ENCODE measurements around the gene SLC39A7. TPM values are rescaled to one million over a fixed set of nuclear protein-coding genes. Genes with fewer than 3 reads are reported as not detected.

SLC39A7 gene
- total and polyA plus RNA-seq, 2 of the 13 experiments (the other 11 are each of a cell fraction or from before 2014, with no cell fraction given), result 142 to 229 TPM

DNA sequence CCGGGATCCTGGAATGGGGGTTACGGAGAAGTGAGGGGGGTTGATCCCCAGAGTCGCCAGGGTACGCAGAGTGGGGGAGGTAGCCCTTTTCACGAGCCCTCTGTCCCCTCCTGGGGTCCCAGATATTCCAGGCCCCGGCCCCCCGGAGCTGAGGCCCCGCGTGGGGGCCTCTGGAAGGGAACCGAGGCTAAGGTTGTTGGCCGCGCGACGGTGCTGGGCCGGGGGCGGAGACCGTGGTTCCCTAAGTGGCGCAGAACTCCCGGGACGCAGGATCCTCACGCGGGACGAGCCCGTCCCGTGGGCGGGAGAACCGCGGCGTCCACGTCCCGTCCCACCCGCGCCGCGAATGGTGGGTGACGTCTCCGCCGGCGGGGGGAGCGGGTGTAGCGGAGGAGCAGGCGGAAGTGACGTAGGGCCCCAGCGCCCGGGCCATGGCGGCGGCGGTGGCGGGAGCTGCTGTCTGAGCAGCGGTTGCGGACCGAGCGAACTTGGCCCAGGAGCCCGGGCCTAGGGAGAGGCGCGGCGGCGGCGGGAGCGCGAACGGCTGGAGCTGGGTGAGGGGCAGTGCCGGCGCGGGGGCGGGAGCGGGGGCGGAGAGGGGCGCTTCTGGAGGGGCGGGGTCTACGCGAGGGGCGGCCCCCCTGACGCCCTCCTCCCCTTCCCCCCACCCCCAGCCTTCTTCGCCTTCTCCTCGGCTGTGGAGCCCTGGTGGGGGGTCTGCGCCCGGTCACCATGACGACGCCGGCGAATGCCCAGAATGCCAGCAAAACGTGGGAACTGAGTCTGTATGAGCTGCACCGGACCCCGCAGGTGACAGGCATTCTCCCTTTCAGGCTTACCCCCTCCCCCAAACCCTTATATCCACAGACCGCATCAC lies 7.7 kb downstream of the SLC39A7 start, which contains the start of gene RING1 (continued):
- no peak for TF ChIP-seq ZBTB46 (CRISPR knock-in tag; IDR thresholded peaks at IDR 0.05; ENCODE audit: borderline replicate concordance)
- peak; percentile 75; the same call in 1 of the 2 replicates for TF ChIP-seq WIZ (CRISPR knock-in tag; IDR thresholded peaks at IDR 0.05)
- TF ChIP-seq, protein P1, sequence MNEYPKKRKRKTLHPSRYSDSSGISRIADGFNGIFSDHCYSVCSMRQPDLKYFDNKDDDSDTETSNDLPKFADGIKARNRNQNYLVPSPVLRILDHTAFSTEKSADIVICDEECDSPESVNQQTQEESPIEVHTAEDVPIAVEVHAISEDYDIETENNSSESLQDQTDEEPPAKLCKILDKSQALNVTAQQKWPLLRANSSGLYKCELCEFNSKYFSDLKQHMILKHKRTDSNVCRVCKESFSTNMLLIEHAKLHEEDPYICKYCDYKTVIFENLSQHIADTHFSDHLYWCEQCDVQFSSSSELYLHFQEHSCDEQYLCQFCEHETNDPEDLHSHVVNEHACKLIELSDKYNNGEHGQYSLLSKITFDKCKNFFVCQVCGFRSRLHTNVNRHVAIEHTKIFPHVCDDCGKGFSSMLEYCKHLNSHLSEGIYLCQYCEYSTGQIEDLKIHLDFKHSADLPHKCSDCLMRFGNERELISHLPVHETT (CRISPR knock-in tag; conservative IDR thresholded peaks at IDR 0.05), result no peak; the same call in 1 of the 2 replicates
- no peak for TF ChIP-seq AHR (CRISPR knock-in tag; IDR thresholded peaks at IDR 0.05)
- no peak for TF ChIP-seq HDAC6 (IDR thresholded peaks at IDR 0.05; ENCODE audit: low read depth, low read length)
- TF ChIP-seq ZSCAN20 (CRISPR knock-in tag; IDR thresholded peaks at IDR 0.05; ENCODE audit: borderline replicate concordance), result no peak
- TF ChIP-seq ZNF720 (CRISPR knock-in tag; IDR thresholded peaks at IDR 0.05), result no peak
- TF ChIP-seq TSC22D2 (CRISPR knock-in tag; IDR thresholded peaks at IDR 0.05; ENCODE audit: borderline replicate concordance), result no peak
- TF ChIP-seq LBX2 (CRISPR knock-in tag; IDR thresholded peaks at IDR 0.05; ENCODE audit: borderline replicate concordance), result peak; percentile 91; the same call in 1 of the 2 replicates
- TF ChIP-seq SMARCC2 (IDR thresholded peaks at IDR 0.05), result no peak
- TF ChIP-seq MAFF (IDR thresholded peaks at IDR 0.05; ENCODE audit: low read depth, low read length), result no peak
- no peak for TF ChIP-seq ZNF180 (CRISPR knock-in tag; IDR thresholded peaks at IDR 0.05; ENCODE audit: borderline replicate concordance, low read depth)
- TF ChIP-seq SP140L (CRISPR knock-in tag; IDR thresholded peaks at IDR 0.05; ENCODE audit: borderline replicate concordance), result no peak
- no peak for TF ChIP-seq ZNF335 (CRISPR knock-in tag; IDR thresholded peaks at IDR 0.05)
- TF ChIP-seq POGZ (CRISPR knock-in tag; IDR thresholded peaks at IDR 0.05), result peak; percentile 78
- TF ChIP-seq MYNN (CRISPR knock-in tag; IDR thresholded peaks at IDR 0.05; ENCODE audit: low read depth), result no peak; the same call in 1 of the 2 replicates
- no peak for TF ChIP-seq SRF (IDR thresholded peaks at IDR 0.05; ENCODE audit: low read depth, low read length)
- TF ChIP-seq, protein P2, sequence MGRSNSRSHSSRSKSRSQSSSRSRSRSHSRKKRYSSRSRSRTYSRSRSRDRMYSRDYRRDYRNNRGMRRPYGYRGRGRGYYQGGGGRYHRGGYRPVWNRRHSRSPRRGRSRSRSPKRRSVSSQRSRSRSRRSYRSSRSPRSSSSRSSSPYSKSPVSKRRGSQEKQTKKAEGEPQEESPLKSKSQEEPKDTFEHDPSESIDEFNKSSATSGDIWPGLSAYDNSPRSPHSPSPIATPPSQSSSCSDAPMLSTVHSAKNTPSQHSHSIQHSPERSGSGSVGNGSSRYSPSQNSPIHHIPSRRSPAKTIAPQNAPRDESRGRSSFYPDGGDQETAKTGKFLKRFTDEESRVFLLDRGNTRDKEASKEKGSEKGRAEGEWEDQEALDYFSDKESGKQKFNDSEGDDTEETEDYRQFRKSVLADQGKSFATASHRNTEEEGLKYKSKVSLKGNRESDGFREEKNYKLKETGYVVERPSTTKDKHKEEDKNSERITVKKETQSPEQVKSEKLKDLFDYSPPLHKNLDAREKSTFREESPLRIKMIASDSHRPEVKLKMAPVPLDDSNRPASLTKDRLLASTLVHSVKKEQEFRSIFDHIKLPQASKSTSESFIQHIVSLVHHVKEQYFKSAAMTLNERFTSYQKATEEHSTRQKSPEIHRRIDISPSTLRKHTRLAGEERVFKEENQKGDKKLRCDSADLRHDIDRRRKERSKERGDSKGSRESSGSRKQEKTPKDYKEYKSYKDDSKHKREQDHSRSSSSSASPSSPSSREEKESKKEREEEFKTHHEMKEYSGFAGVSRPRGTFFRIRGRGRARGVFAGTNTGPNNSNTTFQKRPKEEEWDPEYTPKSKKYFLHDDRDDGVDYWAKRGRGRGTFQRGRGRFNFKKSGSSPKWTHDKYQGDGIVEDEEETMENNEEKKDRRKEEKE (IDR thresholded peaks at IDR 0.05), result no peak
- peak; percentile 81 for TF ChIP-seq E2F1 (CRISPR knock-in tag; IDR thresholded peaks at IDR 0.05)
- TF ChIP-seq ZNF367 (CRISPR knock-in tag; IDR thresholded peaks at IDR 0.05; ENCODE audit: borderline replicate concordance), result no peak; the same call in 1 of the 2 replicates
- no peak for TF ChIP-seq TARDBP (CRISPR knock-in tag; IDR thresholded peaks at IDR 0.05)
- peak; percentile 94 for TF ChIP-seq KAT7 (CRISPR knock-in tag; IDR thresholded peaks at IDR 0.05; ENCODE audit: borderline replicate concordance)
